H1 (cell line): Measurements from ENCODE around the gene WNT11. TPM values are rescaled to one million over a fixed set of nuclear protein-coding genes. Genes with fewer than 3 reads are reported as not detected.

ENCODE experiments used
- CTCF ChIA-PET: fragments of 300-600 bp; sonication (Branson Sonifier 250); formaldehyde crosslinking; loops from one replicate; lab custom pipeline; 2021; ENCODE audit not compliant: partially characterized antibody; lab: Charles Lee
- POLR2A ChIA-PET: fragments of 300-600 bp; sonication (Branson Sonifier 250); formaldehyde crosslinking; loops from one replicate; lab custom pipeline; 2021; ENCODE audit warnings: inconsistent platforms; ENCODE audit not compliant: partially characterized antibody; lab: Charles Lee
- DNase-seq, 2 experiments: peaks; one replicate each; pipeline versions ENCODE4 v3.0.0 to v3.0.0-alpha.2; 2010 to 2022; ENCODE audit warnings: low spot score in 2 of 2, low read depth in 1 of 2, mixed read lengths in 1 of 2
- FAIRE-seq: peaks from 2 replicates; lab custom pipeline; 2011; peaks lifted over from hg19 to GRCh38; lab: Jason Lieb, UNC
- H2AFZ ChIP-seq: 2 replicates; pipeline ENCODE4 v1.8.1; 2012; ENCODE audit warnings: low read length, inconsistent platforms
- H2AK5ac ChIP-seq: 2 replicates; pipeline ENCODE4 v1.6.1; 2013; ENCODE audit warnings: low read depth, low read length
- H2BK120ac ChIP-seq: replicated peaks from 2 replicates; pipeline ENCODE3; 2013; ENCODE audit warnings: low read depth, low read length, inconsistent platforms
- H2BK12ac ChIP-seq: 2 replicates; pipeline ENCODE4 v1.6.1; 2013; ENCODE audit warnings: low read depth, low read length
- H2BK15ac ChIP-seq: 2 replicates; pipeline ENCODE4 v1.6.1; 2013; ENCODE audit warnings: low read length
- H2BK20ac ChIP-seq: 2 replicates; pipeline ENCODE4 v1.6.1; 2013; ENCODE audit warnings: low read length
- H2BK5ac ChIP-seq: 2 replicates; pipeline ENCODE4 v1.6.1; 2013; ENCODE audit warnings: low read depth, low read length
- H3K14ac ChIP-seq: 2 replicates; pipeline ENCODE4 v1.6.1; 2013; ENCODE audit warnings: inconsistent platforms; ENCODE audit not compliant: insufficient read length
- H3K18ac ChIP-seq: 2 replicates; pipeline ENCODE4 v1.6.1; 2013; ENCODE audit warnings: low read length; ENCODE audit errors: extremely low read depth
- H3K23ac ChIP-seq: 2 replicates; pipeline ENCODE4 v1.6.1; 2013; ENCODE audit warnings: inconsistent platforms; ENCODE audit not compliant: insufficient read length
- H3K23me2 ChIP-seq: 2 replicates; pipeline ENCODE4 v1.6.1; 2013; ENCODE audit warnings: low read depth, low read length
- H3K27ac ChIP-seq: 2 replicates; pipeline ENCODE4 v1.6.1; 2011; ENCODE audit warnings: low read depth, low read length, inconsistent platforms
- H3K27me3 ChIP-seq, 4 experiments: replicated peaks in 1 of 4; 1 replicate in 1 of 4; 2 replicates in 3 of 4; pipeline versions ENCODE4 v1.6.1 to v1.8.1; 2011 to 2013; ENCODE audit warnings: low read length in 3 of 4, mild to moderate bottlenecking in 3 of 4, inconsistent platforms in 2 of 4, mixed read lengths in 2 of 4, moderate library complexity in 1 of 4; ENCODE audit not compliant: control insufficient read depth in 3 of 4, insufficient read depth in 3 of 4; ENCODE audit errors: extremely low read depth in 1 of 4
- H3K36me3 ChIP-seq, 4 experiments: 2 replicates each; pipeline versions ENCODE4 v1.6.1 to v1.8.1; 2011 to 2013; ENCODE audit warnings: mild to moderate bottlenecking in 4 of 4, low read length in 3 of 4, moderate library complexity in 2 of 4, control low read depth in 1 of 4, inconsistent platforms in 1 of 4; ENCODE audit not compliant: insufficient read depth in 4 of 4, control insufficient read depth in 2 of 4
- H3K4ac ChIP-seq: replicated peaks from 2 replicates; pipeline ENCODE3; 2013; ENCODE audit warnings: low read length, low read depth, mixed read lengths, inconsistent platforms; ENCODE audit not compliant: insufficient read length
- H3K4me1 ChIP-seq, 4 experiments: replicated peaks in 1 of 4; 1 replicate in 1 of 4; 2 replicates in 3 of 4; pipeline versions ENCODE4 v1.6.1 to v1.8.1; 2011 to 2013; ENCODE audit warnings: low read length in 3 of 4, inconsistent platforms in 2 of 4, mixed read lengths in 1 of 4; ENCODE audit not compliant: insufficient read depth in 4 of 4, control insufficient read depth in 3 of 4
- H3K4me2 ChIP-seq, 2 experiments: 2 replicates each; pipeline versions ENCODE4 v1.6.1 to v1.8.1; 2011 to 2013; ENCODE audit warnings: low read depth in 2 of 2, low read length in 2 of 2, control low read depth in 1 of 2, inconsistent platforms in 1 of 2, mild to moderate bottlenecking in 1 of 2; ENCODE audit not compliant: insufficient read depth in 1 of 2
- H3K4me3 ChIP-seq, 4 experiments: fragments of 200-600, 300-600 bp in 1 of 4; sonication (generic), shearing (Covaris generic), sonication (Bioruptor Twin) in 1 of 4; 2 replicates each; pipeline versions ENCODE4 v1.5.1 to v1.8.1; 2011 to 2016; ENCODE audit warnings: low read length in 4 of 4, low read depth in 3 of 4, control low read depth in 2 of 4, inconsistent platforms in 2 of 4, mild to moderate bottlenecking in 2 of 4, mixed read lengths in 1 of 4, moderate library complexity in 1 of 4; ENCODE audit not compliant: insufficient read depth in 2 of 4; ENCODE audit errors: extremely low read depth in 1 of 4
- H3K56ac ChIP-seq: replicated peaks from 2 replicates; pipeline ENCODE3; 2013; ENCODE audit warnings: low read depth, mild to moderate bottlenecking, mixed read lengths, low read length, inconsistent platforms; ENCODE audit not compliant: insufficient read length
- H3K79me1 ChIP-seq: 2 replicates; pipeline ENCODE4 v1.6.1; 2013; ENCODE audit warnings: low read depth, low read length, control low read depth
- H3K79me2 ChIP-seq, 2 experiments: 2 replicates each; pipeline versions ENCODE4 v1.6.1 to v1.8.1; 2012 to 2013; ENCODE audit warnings: low read length in 2 of 2, mild to moderate bottlenecking in 2 of 2, inconsistent platforms in 1 of 2; ENCODE audit not compliant: insufficient read depth in 2 of 2, control insufficient read depth in 1 of 2
- H3K9ac ChIP-seq, 4 experiments: replicated peaks in 1 of 4; 1 replicate in 1 of 4; 2 replicates in 3 of 4; pipeline versions ENCODE4 v1.6.1 to v1.8.1; 2011 to 2013; ENCODE audit warnings: low read depth in 3 of 4, low read length in 3 of 4, control low read depth in 2 of 4, mild to moderate bottlenecking in 2 of 4, moderate library complexity in 2 of 4, inconsistent platforms in 1 of 4; ENCODE audit errors: extremely low read depth in 1 of 4
- H3K9me3 ChIP-seq, 2 experiments: 2 replicates each; pipeline versions ENCODE4 v1.6.1 to v1.8.1; 2012 to 2013; ENCODE audit warnings: mild to moderate bottlenecking in 2 of 2, moderate library complexity in 2 of 2, control low read depth in 1 of 2, inconsistent platforms in 1 of 2, low read depth in 1 of 2, low read length in 1 of 2, mixed read lengths in 1 of 2; ENCODE audit not compliant: insufficient read depth in 2 of 2
- H4K20me1 ChIP-seq, 2 experiments: replicated peaks in 1 of 2; 2 replicates each; pipeline versions ENCODE3 to v1.8.1; 2011 to 2013; ENCODE audit warnings: inconsistent platforms in 2 of 2, low read length in 2 of 2, mild to moderate bottlenecking in 1 of 2; ENCODE audit not compliant: insufficient read depth in 2 of 2, control insufficient read depth in 1 of 2
- H4K5ac ChIP-seq: 2 replicates; pipeline ENCODE4 v1.6.1; 2013; ENCODE audit warnings: low read length, low read depth, mixed read lengths, inconsistent platforms; ENCODE audit not compliant: insufficient read length
- H4K8ac ChIP-seq: 2 replicates; pipeline ENCODE4 v1.8.0; 2013; ENCODE audit warnings: mild to moderate bottlenecking, moderate library complexity, low read length, inconsistent platforms; ENCODE audit not compliant: insufficient read depth; ENCODE audit errors: extremely low read depth
- H4K91ac ChIP-seq: replicated peaks from 2 replicates; pipeline ENCODE3; 2013; ENCODE audit warnings: low read length, mixed read lengths, inconsistent platforms; ENCODE audit not compliant: insufficient read length
- POU5F1 ChIP-seq: IDR thresholded peaks from 2 replicates; pipeline ENCODE4 v1.6.1; 2011; ENCODE audit warnings: low read depth, mild to moderate bottlenecking, low read length, moderate library complexity
- RXRA ChIP-seq: IDR thresholded peaks from 2 replicates; pipeline ENCODE4 v1.6.1; 2011; ENCODE audit warnings: low read depth, mild to moderate bottlenecking, low read length, moderate library complexity; ENCODE audit not compliant: insufficient read depth
- WGBS, 2 experiments: shearing (Covaris generic) in 1 of 2; methylation state at CpG; one replicate each; pipeline versions ENCODE4 v1.1.6 to v1.1.7; 2013 to 2015; ENCODE audit warnings: low lambda C conversion rate in 2 of 2, mixed read lengths in 2 of 2, inconsistent platforms in 1 of 2, low coverage in 1 of 2, missing lambda C conversion rate in 1 of 2; ENCODE audit not compliant: insufficient replicate concordance in 2 of 2, insufficient coverage in 1 of 2, insufficient read length in 1 of 2; ENCODE audit errors: extremely low coverage in 1 of 2, missing lambda C conversion rate in 1 of 2; 5-methylcytosine and 5-hydroxymethylcytosine counted together
- polyA plus RNA-seq, 7 experiments: library from polyadenylated mRNA; depleted of rRNA in 3 of 7; stranded (reverse) in 5 of 7; unstranded in 2 of 7; fragments of >200 nt in 5 of 7; fragments of 200-250 nt in 2 of 7; gene quantifications; 1 replicate in 5 of 7; 2 replicates in 1 of 7; 4 replicates in 1 of 7; pipeline versions ENCODE4 v1.2.1 to v1.2.3, GENCODE V29; 2011 to 2013; ENCODE audit warnings: missing spikeins in 2 of 7, mixed read lengths in 2 of 7
- total RNA-seq: library from RNA; stranded (reverse); fragmentation: NEBNext Ultra II Directional; extraction: Animal tissue kit (Norgen Biotek cat#: 25700); gene quantifications from 2 replicates; pipeline ENCODE4 v1.2.1, GENCODE V29; 2021
- TF ChIP-seq, protein P1 (sequence below): IDR thresholded peaks from 2 replicates; pipeline ENCODE4 v1.6.1; 2012; ENCODE audit warnings: inconsistent platforms
- TF ChIP-seq, protein P2 (sequence below): IDR thresholded peaks from 2 replicates; pipeline ENCODE4 v1.6.1; 2012; ENCODE audit warnings: inconsistent platforms
- TF ChIP-seq, protein P3 (sequence below), 3 experiments: IDR thresholded peaks; 1 replicate in 2 of 3; 2 replicates in 1 of 3; pipeline versions ENCODE4 v1.5.1 to v1.6.1; 2011; ENCODE audit warnings: low read length in 3 of 3, mild to moderate bottlenecking in 3 of 3, inconsistent platforms in 2 of 3, low read depth in 1 of 3, moderate library complexity in 1 of 3; ENCODE audit not compliant: insufficient read depth in 1 of 3; ENCODE audit errors: control extremely low read depth in 1 of 3

The WNT11 gene
- total and polyA plus RNA-seq, 2 of the 8 experiments (the other 6 are each of a cell fraction or from before 2014, with no cell fraction given): 0.11 to 0.45 TPM

DNA sequence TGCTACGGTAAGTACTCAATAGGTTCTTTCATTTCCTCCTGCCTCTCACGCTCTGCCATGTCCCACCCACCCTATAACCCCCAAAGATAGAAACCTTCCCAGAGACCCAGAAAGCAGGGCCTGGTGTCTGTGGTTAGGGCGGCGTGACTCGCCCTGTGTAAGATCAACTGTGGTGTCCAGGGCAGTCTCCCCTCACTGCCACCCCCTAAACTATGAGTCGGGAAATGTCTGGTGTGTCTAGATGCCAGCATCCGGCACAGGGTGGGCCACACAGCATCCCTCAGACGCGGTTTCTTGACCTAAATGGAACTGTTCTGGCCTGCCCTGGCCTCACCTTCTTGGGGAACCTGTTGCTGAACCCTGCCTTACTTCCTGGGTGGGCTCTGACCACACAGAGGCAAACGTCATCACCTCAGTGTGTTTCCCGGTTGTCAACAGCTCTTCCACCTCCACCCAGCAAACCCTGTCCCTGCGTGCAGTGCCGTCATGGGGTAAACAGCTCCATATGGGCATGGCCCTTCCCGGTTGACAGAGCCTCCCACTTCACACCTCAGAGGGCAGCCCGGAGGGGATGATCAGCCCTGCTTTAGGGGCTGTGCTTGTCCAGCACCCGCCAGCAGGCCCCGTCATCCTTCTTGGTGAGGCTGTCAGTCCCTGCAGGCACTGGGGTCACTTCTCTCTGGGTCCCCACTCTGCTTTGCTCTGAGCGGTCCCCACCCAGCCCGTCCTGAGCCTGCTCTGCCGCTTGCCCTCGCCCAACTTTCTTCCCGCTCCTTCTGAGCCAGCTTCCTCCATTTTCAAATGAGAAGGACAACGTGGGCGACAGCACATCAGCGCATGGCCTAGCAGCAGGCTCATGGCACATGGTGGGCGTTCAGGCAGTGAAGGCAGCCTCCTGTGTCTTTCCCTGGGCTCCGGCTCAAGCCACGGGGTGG, 6.0 kb downstream of the WNT11 start:
- no peak overlapping the region for H3K14ac ChIP-seq
- no peak overlapping the region for H3K23ac ChIP-seq
- 89% methylated on average over 28 of the region's 28 CpGs; no CpG with 5 or more reads in 1 of the 2 experiments for WGBS, 2 experiments
- no peak overlapping the region for H4K8ac ChIP-seq
- no peaks in the 10 kb centered on the region for H3K4me1 ChIP-seq
- no peaks in the 10 kb centered on the region for H3K36me3 ChIP-seq
- H2BK12ac ChIP-seq: no peak overlapping the region
- H3K9me3 ChIP-seq: no peaks in the 10 kb centered on the region
- no peaks in the 10 kb centered on the region for H3K79me2 ChIP-seq
- H3K23me2 ChIP-seq: no peaks in the 10 kb centered on the region
- peaks cover 11 to 19% (median 15%) of the 10 kb centered on the region in 4 experiments for H3K27me3 ChIP-seq
- H3K4me2 ChIP-seq: no peak overlapping the region
- no peak overlapping the region for H3K27ac ChIP-seq
- no peak overlapping the region for H3K4ac ChIP-seq
- no peak overlapping the region for H2BK15ac ChIP-seq
- H3K56ac ChIP-seq: no peak overlapping the region
- H4K5ac ChIP-seq: no peak overlapping the region
- no peak for FAIRE-seq
- H4K91ac ChIP-seq: no peak overlapping the region
- DNase-seq: no peak
- TF ChIP-seq, protein P1, sequence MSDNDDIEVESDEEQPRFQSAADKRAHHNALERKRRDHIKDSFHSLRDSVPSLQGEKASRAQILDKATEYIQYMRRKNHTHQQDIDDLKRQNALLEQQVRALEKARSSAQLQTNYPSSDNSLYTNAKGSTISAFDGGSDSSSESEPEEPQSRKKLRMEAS: peak; percentile 58; the same call in 1 of the 2 replicates
- TF ChIP-seq, protein P2, sequence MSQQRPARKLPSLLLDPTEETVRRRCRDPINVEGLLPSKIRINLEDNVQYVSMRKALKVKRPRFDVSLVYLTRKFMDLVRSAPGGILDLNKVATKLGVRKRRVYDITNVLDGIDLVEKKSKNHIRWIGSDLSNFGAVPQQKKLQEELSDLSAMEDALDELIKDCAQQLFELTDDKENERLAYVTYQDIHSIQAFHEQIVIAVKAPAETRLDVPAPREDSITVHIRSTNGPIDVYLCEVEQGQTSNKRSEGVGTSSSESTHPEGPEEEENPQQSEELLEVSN: peak; percentile 83
- TF ChIP-seq, protein P3, sequence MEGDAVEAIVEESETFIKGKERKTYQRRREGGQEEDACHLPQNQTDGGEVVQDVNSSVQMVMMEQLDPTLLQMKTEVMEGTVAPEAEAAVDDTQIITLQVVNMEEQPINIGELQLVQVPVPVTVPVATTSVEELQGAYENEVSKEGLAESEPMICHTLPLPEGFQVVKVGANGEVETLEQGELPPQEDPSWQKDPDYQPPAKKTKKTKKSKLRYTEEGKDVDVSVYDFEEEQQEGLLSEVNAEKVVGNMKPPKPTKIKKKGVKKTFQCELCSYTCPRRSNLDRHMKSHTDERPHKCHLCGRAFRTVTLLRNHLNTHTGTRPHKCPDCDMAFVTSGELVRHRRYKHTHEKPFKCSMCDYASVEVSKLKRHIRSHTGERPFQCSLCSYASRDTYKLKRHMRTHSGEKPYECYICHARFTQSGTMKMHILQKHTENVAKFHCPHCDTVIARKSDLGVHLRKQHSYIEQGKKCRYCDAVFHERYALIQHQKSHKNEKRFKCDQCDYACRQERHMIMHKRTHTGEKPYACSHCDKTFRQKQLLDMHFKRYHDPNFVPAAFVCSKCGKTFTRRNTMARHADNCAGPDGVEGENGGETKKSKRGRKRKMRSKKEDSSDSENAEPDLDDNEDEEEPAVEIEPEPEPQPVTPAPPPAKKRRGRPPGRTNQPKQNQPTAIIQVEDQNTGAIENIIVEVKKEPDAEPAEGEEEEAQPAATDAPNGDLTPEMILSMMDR (IDR thresholded peaks at IDR 0.05; ENCODE audit: control extremely low read depth in 1 of 3, insufficient read depth in 1 of 3, low read depth in 1 of 3, low read length in 3 of 3): no peak
- TF ChIP-seq RXRA: no peak
- TF ChIP-seq POU5F1: no peak
- TF ChIP-seq, all 59 proteins: peak for 2
- no peak overlapping the region for H3K9ac ChIP-seq
- H2BK5ac ChIP-seq: no peak overlapping the region
- no peak overlapping the region for H3K18ac ChIP-seq
- POLR2A ChIA-PET: interaction anchor here (1.2 kb wide), 1 partner anchor 34 kb away, joined by 3 read pairs; no protein-coding TSS in a partner anchor
- no peak overlapping the region for H2AFZ ChIP-seq
- H4K20me1 ChIP-seq: peaks cover 0 to 8% of the 10 kb centered on the region in 2 experiments
- no peak overlapping the region for H2AK5ac ChIP-seq
- H2BK120ac ChIP-seq: no peak overlapping the region
- CTCF ChIA-PET: interaction anchor here (0.7 to 1.8 kb wide), 6 partner anchors 49 to 304 kb away, joined by 3 to 4 read pairs (median 3); no protein-coding TSS in a partner anchor
- H3K79me1 ChIP-seq: no peaks in the 10 kb centered on the region
- no peak overlapping the region for H3K4me3 ChIP-seq
- no peak overlapping the region for H2BK20ac ChIP-seq
